GM23248 (cell line): ENCODE data around the gene MPHOSPH8.

Source experiments
- EZH2 ChIP-seq: fragments of 200-600 bp; sonication (generic); IDR thresholded peaks from 2 replicates; pipeline ENCODE4 v1.6.1; 2018; ENCODE audit warnings: antibody characterized with exemption, mild to moderate bottlenecking; ENCODE audit not compliant: insufficient read depth, poor library complexity, severe bottlenecking
- EZH2phosphoT487 ChIP-seq: fragments of 200-600 bp; sonication (generic); IDR thresholded peaks from 2 replicates; pipeline ENCODE4 v1.6.1; 2018; ENCODE audit warnings: antibody characterized with exemption, moderate library complexity, mild to moderate bottlenecking, low read depth; ENCODE audit not compliant: insufficient read depth

GRCh38 chr13:19606737-19607136 is 26.7 kb upstream of the MPHOSPH8 start:
- TF ChIP-seq EZH2 (no peak), EZH2phosphoT487 (no peak)
